ENCODE results near the gene SNTG2.
"Not testable (repeated sequence)": the region's sequence is repeated elsewhere in the genome, so short reads cannot be mapped to it uniquely, and the experiment has no call there.

The SNTG2 gene

DNA sequence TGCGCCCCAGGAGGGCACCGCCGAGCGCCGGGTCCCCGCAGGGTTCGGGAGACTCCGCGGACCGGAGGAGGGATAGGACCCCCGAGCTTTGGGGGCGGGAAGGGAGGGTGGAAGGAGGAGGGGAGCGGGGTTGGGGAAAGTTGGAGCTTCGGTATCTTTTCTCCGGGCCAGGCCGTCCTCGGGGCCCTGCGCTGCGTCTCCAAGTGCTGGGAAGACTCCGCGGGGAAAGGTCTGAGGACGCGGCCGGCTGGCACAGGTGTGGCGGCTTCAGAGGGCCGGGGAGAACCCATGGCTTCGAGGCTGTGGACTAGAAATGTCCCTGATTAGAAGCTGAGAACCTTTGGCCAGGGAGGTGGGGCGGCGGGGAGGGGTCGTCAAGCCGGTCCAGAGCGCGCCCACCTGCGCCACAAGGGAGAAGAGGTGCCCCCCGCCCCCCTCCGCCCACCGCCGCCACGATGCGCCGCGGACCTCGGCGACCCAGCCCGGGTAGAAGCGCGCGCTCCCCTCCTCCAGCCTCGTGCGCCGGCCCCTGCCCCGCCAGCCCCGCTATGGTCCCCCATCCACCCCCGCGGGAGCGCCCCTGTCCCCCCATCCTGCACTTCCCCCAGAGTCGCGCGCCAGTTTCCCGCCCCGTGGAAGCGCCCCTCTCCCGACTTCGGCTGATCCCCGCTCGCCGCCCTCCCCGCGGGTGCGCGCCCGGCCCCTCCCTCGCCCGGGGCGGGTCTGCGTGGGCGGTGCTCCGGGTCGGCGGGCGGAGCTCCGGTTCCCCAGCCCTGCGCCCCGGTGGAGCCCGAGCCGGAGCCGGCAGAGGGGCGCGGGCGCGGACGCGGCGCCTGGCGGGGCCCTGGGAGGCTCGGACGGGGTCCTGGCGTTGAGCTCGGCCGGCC, at the start of gene SNTG2:
Gene SNTG2, plus strand, starts transcription at position 770 of the 887 bp plus-strand sequence. CDS start 148 bp downstream, outside the sequence.
- DNase-seq (ENCODE audit: low read depth in 2 of 2) = peak; percentile 20 to 59

DNA sequence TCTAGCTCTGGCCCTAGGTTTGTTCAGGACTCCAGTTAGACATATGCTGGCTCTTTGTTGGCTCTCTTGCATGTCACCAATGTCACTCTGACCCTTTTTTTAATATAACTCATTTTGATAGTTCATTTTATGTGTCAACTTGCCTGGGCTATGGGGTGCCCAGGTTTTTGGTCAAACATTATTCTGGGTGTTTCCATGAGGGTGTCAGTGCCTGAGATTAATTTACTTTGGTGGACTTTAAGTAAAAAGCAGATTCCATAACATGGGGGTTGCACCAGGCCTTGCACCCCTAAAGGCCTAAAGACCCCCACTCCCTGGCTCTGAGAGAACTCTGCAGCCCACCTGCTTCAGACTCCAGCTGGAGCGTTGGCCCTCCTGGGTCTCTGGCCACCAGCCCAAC, 48.1 kb upstream of the SNTG2 start:
- no peak for DNase-seq (ENCODE audit: low read depth in 2 of 2)

DNA sequence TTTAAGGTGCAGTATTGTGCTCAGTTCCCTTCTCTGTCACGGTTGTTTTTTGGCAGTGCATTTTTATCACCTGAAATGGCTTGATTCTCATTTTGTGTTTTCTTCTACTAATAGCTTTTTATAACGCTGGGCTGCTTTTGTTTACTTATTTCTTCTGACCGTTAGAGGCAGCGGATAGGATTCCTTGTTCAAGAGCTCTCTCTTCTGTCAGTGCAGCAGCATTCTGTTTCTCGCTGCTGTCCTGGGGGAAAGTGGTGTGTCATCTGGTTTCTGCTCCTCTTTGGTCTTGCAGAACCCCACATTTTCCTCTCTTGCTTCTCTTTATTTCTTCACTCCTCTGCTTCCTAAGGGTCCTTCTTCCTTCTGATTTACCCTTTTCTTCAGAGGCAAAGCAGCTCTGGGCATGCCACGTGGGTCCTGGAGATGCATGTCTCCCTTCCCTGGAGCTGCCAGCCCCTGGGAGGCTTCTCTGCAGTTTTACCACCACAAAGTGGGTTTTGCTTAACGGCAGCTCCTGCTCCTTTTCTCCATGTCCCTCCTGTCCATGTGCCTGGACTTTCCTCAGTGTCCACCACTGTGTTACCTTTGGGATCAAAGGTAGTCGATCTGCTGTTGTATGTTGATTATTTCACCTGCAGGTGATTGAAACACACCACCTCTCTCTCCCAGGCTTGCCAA, 47.3 kb upstream of the SNTG2 start:
- DNase-seq (ENCODE audit: low read depth in 2 of 2) = no peak

DNA sequence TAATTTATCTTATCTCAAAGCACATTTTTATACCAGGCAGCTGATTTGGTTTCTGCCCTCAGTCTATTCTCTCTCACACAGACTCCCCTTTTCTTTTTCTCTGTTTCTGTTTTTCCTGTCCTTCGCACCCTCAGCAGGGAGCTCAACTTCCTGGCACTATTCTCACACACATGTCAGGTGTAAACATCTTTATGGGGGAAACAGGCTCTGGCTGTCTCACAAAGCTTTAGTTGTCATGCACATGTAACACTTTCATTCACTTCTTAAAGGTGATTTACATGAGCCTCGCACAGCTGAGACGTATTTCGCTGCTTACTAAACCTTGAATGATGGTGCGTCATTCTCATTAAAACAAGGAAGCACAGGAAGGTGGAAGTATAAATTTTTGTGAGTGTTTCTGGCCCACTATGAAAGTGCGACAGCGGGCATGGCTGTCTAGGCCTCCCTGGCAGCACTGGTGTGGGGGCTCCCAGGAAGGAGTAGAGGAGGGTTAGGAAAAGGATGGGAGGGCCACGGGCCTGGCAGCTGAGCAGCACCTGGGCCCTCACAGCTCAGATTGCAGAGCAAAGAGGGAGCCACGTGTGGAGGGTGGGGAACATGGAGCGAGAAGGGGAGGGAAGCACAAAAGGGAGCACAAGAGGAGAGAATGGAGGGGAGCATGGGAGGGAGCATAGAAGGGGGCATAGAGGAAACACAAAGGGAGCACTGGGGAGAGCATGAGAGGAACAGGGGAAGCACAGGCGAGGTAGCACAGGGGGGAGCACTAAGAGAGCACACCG, 46.2 kb upstream of the SNTG2 start:
- no peak for DNase-seq (ENCODE audit: low read depth in 2 of 2)

DNA sequence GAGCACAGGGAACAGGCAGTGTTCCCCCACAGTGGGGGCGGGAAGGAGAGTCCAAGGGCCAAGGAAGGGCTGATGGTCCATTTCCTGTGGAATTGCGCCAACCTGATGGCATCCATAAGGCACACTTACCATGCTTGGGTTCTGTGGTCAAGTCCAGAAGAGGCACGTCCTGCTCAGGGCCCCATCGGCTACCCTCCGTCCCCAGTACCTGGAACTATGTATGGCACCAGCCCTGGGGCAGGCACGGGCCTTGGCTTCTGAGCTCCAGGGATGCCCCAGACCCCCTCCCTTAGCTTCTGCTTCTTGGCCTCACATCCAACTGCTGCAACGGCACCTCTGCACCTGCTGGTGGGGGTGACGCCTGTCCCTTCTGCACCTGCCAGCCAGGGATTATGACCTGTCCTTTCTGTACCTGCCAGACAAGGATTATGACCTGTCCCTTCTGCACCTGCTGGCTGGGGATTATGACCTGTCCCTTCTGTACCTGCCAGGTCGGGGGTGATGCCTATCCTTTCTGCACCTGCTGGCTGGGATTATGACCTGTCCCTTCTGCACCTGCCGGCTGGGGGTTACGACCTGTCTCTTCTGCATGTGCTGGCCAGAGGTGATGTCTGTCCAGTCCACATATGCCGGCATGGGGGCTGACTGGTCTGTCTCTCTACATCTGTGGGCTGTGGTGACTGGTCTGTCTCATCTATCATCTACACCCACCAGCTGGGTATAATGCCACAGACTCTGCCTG, 45.4 kb upstream of the SNTG2 start:
- no peak for DNase-seq (ENCODE audit: low read depth in 2 of 2)

DNA sequence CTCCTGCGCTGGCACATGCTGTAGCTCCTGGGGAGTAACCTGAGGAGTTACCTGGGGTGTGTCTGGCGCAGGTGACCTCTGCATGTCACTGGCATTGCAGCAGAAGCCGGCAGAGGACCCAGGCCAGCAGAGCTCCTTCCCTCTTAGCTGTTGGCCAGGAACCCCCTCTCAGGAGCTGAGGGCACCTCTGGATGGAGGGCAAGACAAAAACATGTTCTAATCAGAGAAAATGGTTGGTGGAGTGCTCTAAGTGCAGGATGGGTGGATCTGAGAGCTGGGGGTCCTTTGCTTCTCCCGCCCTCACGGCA, 44.9 kb upstream of the SNTG2 start:
- DNase-seq (ENCODE audit: low read depth in 2 of 2) = no peak

DNA sequence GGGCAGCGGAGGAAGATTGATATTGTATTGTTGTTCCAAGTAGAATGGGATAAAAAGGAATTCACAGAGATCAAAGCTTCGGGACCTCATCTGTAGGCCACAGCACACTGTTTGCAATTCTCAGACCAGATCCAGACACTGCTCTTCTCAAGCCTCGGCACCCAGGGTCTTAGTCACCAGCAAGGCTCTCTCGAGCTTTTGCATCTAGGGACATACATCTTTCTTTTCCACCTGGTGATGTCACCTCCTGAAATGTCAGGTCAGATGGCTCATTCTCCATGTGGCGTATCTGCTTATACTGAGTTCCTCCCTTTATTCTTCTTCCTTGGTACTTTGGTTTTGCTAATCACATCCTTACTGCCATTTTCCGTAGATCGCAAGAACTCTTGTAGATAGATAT, 42.9 kb upstream of the SNTG2 start:
- DNase-seq (ENCODE audit: low read depth in 2 of 2) = no peak

DNA sequence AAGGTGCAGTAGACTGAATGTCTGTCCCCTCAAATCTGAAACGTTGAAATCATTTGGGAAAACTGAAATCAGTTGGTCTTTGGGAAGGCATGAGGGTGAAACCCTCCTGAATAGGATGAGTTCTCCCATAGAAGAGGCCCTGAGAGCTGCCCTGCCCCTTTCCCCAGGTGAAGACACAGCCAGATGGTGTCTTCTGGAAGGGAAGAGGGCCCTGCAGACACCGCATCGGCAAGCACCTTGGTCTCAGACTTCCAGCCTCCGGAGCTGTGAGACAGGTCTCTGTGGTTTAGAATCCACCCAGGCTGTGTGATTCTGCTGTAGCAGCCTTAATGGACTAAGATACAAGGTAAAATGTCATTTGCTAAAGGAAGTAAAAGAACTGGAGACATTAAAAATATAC, 42.1 kb upstream of the SNTG2 start:
- DNase-seq (ENCODE audit: low read depth in 2 of 2) = no peak

DNA sequence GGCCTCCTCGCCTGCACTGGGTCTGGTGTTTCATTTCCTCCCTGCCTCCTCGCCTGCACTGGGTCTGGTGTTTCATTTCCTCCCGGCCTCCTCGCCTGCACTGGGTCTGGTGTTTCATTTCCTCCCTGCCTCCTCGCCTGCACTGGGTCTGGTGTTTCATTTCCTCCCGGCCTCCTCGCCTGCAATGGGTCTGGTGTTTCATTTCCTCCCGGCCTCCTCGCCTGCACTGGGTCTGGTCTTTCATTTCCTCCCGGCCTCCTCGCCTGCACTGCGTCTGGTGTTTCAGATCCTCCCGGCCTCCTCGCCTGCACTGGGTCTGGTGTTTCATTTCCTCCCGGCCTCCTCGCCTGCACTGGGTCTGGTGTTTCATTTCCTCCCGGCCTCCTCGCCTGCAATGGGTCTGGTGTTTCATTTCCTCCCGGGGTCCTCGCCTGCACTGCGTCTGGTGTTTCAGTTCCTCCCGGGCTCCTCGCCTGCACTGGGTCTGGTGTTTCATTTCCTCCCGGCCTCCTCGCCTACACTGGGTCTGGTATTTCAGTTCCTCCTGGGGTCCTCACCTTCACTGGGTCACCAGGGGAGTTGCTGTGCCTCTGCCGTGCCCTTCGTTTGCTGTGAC, 40.8 kb upstream of the SNTG2 start:
- not testable (repeated sequence) for DNase-seq (ENCODE audit: low read depth in 2 of 2)

DNA sequence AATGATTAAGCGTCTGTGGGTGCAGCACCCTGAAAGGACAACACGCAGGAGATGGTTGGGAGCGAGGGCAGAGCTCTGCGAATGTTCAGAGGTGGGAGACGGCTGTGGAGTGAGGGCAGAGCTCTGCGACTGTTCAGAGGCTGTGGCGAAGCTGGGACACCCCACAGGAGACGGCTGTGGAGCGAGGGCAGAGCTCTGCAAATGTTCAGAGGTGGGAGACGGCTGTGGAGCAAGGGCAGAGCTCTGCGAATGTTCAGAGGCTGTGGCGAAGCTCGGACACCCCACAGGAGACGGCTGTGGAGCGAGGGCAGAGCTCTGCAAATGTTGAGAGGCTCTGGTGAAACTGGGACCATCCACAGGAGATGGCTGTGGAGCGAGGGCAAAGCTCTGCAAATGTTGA, 40.0 kb upstream of the SNTG2 start:
- DNase-seq (ENCODE audit: low read depth in 2 of 2) = no peak

DNA sequence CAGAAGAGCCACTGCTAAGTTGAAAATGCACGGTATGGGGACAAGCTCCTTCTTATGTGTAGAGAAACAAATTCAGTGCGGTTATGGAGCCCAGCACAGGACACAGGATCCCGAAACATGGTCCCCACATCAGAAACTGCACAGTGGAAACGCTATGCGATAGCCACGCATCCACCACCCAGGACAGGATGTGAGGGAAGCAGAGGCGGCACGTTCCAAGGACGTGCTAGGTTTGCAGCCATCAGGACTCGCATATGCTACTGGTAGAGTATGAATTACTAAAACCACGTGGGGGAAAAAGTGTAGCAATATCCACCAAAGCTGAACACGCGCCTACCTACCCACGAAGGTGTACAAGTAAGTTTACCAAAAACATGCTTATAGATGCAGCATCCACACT, 34.7 kb upstream of the SNTG2 start:
- no peak for DNase-seq (ENCODE audit: low read depth in 2 of 2)

DNA sequence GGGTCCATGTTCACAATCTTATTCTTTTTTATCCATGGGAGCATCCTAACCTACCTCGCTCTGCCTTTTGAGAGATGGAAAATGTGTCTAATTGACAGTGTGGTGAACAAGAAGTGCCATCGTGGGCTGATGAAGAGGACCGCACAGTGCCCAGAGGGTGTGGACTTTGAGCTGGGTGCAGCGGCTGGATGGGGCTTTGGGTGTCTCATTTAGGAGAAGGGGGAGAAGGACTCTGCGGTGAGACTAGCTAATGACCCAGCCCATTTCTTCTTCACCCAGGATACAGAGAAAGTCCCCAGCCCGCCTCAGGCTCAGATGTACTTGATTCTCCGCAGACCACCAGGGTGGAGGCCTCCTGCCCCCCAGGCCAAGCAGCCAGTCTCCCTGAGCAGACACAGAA, 33.7 kb upstream of the SNTG2 start:
- no peak for DNase-seq (ENCODE audit: low read depth in 2 of 2)

DNA sequence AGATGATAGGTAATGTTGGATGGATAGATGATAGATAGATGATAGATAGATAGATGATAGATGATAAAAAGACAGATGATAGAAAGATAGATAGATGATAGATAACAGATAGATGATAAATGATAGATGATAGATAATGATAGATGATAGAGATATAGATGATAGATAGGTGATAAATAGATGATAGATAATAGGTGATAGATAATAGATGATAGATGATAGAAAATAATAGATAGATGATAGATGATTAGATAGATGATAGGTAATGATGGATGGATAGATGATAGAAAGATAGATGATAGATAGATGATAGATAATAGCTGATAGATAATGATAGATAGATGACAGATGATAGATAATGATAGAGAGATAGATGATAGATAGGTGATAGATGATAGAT, 31.0 kb upstream of the SNTG2 start:
- no peak for DNase-seq (ENCODE audit: low read depth in 2 of 2)

DNA sequence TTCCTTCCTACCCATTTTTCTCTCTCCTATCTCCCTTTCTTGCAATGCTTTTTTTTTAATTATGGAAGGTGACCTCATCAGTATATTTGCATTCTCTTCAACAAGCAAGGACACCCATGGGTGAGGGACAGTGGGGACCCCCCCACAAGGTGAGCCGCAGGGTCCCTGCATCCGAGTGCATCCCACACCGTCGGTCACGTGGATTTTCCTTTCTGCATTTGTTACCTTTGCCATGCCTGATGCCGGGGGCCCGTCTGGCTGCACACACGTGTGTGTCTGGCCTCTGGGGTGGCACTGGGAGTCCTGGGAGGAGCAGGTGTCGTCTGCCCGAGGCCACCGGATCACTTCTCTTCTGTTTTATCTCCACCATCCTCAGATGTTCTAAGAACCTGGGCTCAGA, 30.1 kb upstream of the SNTG2 start:
- DNase-seq (ENCODE audit: low read depth in 2 of 2) = no peak

DNA sequence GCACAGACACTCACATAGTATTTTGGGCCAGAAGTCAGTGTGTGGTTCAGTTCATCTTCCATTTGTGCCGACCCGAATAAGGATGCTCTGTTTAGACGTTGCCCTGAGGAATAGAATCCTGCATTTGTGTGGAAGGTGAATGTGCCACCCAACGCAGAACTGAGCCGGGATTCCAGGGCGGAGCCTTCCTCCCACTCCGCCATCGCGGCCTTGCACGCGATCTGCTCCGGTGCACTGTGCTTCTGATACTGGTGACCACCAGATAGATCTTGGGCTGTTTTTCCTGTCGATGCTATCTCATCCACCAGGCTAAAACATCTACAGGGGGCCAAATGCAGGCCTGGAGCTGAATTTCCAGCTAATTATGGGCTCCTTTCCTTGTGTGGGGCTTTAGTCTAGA, 29.6 kb upstream of the SNTG2 start:
- DNase-seq (ENCODE audit: low read depth in 2 of 2) = no peak

DNA sequence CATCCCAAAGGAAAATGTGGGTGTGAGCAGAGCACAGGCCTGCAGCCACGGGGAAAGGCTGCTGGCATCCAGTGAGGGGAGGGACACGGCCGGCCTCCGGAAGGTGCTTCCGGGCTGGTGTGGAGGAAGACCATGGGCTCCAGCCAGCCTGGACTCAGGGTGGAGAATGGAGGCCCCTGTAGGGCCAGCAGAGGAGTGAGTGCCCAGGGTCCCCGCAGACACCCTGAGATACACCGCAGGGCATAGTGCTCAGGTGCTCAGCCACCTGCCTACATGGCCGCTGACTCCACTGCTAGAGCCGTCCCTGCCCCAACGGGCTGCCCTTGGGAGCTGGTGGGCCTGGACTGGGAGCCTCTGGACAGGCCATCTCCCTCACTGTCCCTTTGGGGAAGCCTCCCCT, 28.5 kb upstream of the SNTG2 start:
- DNase-seq (ENCODE audit: low read depth in 2 of 2) = no peak

DNA sequence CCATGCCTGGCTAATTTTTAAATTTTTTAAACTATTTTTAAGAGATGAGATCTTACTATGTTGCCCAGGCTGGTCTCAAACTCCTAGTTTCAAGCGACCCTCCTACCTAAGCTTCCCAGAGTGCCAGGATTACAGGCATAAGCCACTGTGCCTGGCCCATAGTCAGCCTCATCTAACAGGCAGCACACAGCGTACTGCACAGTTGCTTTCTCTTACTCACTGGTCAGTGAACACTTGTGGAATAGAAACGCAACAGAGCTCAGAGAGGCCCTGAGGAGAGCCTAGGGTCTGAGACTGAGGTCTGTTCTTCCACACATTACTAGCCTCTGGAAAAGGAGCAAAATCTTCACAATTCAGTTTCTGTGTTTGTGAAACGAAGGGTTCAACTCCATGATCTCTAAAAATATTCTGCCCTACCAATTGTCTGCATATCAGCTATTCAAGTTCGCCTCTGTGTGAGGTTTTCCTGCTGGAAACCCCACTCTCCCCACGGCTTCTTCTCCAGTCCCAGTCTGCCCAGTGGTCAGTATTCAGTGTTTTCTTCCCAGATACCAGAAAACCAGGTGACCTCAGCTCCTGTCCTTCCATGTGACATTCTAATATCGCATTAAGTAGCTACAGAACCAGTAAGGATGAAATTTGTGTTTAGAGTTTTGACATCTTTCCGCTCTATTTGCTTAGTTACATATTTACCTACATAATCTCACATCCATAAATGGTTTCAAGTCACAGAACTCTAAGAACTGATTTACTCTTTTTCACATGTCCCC, 26.6 kb upstream of the SNTG2 start:
- DNase-seq (ENCODE audit: low read depth in 2 of 2) = no peak

DNA sequence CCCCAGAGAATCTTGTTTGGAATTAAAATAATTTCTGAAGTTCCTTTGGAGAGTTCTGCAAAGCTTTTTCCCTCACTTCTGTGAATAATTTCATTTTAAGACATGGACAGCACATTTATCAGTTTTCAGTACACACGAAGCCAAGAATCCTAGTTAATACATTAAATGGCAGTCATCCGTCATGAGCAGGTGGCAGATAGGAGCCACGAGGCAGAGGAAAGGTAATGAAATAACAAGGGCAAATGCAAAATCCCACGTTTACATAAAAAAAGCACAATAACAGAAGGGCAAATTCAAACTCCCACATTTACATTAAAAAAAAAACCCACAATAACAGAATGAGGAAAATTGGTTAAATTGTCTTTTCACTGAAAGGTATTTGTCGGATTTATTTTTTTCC, 25.9 kb upstream of the SNTG2 start:
- no peak for DNase-seq (ENCODE audit: low read depth in 2 of 2)

DNA sequence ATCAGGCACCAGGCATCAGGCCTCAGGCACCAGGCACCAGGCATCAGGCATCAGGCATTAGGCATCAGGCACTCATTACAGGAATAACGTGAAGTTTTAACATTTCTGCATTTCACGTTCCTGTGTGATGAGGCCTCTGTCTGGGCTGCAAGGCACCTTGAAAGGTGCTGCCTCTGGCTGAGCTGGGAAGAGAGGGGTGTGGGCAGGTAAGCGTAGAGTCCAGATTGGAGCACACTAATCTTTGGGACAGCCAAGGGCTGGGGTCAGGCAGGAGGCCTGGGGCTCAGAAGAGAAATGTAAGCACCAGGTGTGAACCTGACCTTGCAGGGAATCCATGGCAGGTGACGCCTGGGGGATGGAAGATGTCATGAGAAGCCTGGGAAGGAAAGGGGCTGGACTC, 25.3 kb upstream of the SNTG2 start:
- DNase-seq (ENCODE audit: low read depth in 2 of 2) = no peak

DNA sequence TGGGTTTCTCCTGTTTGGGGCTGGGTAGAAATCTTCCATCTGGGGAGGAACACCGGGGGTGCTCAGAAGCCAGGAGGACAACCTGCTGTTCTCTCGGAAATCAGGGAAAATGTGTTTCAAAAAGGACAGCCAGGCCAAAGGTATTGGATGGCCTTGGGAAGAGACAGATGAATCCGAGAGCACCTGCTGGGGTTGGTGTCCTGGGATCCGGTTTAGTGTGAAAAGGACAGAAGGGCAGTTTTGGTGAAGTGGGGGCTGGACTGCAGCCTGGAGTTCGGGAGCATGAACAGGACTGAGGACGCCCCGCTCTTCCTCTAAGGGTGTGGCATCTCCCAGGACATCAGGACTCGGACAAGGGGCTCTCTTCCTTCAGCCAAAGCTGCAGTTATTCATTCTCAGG, 24.9 kb upstream of the SNTG2 start:
- no peak for DNase-seq (ENCODE audit: low read depth in 2 of 2)

DNA sequence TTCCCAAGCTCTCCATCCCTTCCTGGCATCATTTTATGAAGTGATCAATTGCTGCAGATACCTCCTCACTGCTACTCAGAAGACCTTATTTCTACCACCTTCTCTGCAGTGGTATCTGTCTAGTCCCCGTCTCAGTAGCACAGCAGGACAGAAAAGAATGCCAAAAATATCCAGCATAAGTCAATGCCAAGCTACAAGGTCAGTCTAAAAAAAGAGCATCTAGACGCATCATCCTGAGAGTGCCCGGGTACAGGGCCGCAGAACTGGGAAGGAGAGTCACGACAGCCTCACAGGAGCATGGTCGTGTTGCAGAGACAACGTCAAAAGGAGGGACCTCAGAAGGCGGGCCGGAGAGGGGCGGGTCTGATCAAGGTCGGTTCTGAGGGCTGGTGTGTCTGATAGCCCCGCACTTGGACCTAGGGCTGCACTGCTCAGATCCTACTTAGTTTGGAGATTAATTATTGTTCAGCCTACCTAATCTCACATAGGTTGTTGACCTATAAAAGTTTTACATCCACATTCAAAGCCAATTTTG, 24.3 kb upstream of the SNTG2 start:
- DNase-seq (ENCODE audit: low read depth in 2 of 2) = no peak

All from stimulated activated CD8-positive, alpha-beta memory T cell treated with anti-CD3 and anti-CD28 coated beads, Interleukin-7, amount 100 ng/mL, for 4 hours (primary cell).